NCI-H524 (cell line): ENCODE results near the gene BIN1.
A peak's percentile ranks its signal among the peaks of the same experiment; 100 is the strongest.

ENCODE experiments used
- DNase-seq, 2 experiments: peaks; one replicate each; lab custom pipeline; 2025; lab: John Stamatoyannopoulos, UW

The BIN1 gene, protein sequence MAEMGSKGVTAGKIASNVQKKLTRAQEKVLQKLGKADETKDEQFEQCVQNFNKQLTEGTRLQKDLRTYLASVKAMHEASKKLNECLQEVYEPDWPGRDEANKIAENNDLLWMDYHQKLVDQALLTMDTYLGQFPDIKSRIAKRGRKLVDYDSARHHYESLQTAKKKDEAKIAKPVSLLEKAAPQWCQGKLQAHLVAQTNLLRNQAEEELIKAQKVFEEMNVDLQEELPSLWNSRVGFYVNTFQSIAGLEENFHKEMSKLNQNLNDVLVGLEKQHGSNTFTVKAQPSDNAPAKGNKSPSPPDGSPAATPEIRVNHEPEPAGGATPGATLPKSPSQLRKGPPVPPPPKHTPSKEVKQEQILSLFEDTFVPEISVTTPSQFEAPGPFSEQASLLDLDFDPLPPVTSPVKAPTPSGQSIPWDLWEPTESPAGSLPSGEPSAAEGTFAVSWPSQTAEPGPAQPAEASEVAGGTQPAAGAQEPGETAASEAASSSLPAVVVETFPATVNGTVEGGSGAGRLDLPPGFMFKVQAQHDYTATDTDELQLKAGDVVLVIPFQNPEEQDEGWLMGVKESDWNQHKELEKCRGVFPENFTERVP

DNA sequence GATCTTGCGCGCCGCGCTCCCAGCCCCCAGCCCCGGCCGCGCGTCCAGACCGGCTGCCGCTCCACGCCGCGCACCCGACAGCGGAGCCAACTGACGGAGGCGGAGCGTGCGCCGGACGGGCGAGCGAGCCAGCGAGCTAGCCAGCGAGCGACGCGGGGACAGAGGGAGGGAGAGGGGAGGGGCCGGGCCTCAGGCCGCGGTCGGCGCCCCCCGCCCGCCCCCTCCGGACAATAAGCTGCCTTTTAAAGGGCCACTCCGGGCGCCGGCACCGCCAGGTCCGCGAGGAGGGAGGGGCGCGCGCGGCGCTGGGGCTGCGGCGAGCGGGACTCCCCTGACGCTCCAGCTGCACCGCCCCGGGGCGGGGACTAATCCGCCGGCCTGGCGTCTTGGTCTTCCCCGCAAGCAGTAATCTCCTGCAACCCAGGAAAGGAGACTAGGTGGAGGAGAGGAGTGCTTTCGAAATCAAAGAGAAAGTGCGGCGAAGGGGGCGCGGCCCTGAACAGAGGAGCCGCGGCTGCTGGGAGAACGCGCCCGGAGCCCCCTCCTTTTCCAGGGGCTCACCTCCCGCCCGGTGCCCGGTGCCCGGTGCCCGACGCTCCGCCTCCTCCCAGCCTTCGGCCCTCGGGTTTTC lies at the start of gene BIN1:
BIN1 (minus strand) TSS at position 164 of the 631 bp plus-strand sequence. CDS start 211 bp downstream, outside the sequence.
- DNase-seq: peak; percentile 76 to 79

DNA sequence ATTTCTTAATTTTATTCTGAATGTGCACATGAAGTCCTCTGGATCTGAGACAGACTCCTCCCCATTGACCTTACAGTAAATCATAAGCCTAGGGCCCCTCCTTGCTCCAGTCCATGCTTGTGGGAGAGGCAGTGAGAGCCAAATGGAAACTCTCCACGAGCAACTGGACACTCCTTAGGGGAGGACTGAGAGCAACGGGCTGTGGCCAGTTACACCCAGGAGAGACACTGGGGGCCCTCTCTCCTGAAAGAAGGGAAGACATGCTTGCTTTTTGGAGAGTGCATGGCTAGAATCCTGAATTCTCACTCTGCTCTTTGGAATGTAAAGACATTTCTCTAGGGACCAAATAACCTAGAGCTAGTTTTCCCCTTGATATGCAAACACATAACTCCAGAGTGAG lies 49.0 kb upstream of the BIN1 start:
- no peak for DNase-seq

DNA sequence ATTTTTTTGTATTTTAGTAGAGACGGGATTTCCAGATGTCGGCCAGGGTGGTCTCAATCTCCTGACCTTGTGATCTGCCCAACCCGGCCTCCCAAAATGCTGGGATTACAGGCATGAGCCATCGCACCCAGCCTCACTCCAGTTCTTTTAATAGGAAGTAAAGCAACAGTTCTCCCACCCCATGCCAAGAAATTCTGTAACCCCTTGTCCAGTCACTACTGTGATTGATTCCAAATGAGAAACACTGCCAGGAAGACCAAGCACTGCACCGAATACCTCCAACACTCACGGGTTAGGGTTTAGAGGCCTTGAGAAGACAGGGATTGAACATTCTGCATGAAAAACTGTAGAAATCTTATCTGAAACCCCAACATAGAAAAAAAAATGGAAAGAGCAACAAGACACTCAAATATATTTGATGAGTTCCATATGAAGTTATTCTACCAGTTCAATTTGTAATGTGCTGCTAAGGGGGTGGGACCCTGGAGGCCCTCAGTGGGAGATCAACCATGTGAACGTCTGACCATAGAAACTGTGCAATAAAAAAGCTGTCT lies 48.2 kb upstream of the BIN1 start:
- DNase-seq: no peak

DNA sequence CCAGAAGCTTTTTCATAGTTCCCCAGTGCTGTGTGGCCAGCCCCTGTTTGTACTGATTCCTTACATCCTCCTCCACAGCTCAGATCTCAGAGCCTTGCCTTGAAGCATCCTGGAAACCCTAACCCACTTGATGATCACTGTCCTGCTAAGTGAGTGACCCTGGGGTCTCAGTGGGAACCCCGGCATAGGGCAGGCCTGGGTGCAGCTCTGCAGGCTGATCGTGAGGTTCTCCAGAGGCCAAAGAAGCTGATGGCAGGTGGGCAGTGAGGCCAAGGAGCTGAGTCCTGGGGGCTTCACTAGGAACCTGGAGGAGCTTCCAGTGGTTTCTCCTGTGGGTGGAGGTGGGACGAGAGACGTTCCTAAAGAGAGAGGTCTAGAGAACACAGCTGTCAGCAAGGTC lies 47.4 kb upstream of the BIN1 start:
- DNase-seq: no peak

DNA sequence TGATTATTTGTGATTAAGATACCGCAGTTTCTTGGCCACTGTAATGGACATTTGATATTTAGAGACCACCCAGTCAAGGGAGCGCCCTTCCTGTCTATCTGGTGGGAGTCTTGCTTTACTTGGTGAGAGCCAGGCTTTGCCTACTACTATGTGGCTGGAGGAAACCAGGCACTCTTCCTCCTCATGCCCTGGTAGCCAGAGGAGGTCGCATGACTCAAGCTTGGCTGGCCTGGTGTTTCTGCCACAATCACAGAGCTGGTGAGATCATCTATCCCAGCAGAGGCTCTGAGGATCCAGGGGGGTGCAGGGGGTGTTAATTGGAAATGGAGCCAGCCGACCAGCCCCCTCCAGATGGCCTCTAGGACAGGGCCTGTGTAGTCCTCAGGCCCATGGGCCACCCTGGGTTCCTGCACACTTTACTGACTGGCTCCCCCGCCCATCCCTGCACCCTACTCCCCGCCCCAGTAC lies 46.8 kb upstream of the BIN1 start:
- DNase-seq: no peak

DNA sequence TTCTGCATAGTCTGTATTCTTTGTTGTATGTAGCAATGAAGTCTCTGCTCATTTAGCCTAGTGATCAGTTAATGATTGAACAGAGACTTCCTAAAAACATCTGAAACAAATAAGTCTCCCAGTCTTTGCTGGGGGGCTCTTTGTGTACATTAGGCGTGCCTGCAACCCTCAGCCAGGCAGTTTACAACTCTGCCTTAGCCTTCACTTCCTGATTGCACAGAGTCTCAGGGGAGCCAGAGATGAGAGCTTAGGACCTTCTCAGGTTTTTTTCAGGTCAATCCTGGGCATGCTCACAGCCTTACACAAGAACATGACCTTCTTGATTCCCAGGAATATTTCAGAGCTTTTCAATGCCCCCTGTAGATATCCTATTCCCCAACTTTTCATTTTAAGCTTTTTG lies 44.0 kb upstream of the BIN1 start:
- DNase-seq: no peak

DNA sequence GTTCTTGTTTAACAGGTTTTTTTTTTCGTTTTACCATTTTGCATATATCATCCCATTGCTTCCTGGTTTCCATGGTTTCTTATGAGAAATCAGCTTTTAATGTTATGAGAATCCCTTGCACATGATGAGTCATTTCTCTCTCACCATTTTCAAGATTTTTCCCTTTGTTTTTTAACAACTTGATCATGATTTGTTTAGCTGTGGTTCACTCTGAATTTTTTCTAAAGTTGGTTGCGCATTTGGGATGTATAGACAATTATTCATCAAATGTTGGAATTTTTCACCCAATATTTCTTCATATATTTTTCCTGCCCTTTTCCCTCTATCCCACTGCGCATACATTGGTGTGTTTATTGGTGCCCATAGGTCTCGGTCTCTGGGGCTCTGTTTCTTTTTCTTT lies 42.4 kb upstream of the BIN1 start:
- DNase-seq: no peak

DNA sequence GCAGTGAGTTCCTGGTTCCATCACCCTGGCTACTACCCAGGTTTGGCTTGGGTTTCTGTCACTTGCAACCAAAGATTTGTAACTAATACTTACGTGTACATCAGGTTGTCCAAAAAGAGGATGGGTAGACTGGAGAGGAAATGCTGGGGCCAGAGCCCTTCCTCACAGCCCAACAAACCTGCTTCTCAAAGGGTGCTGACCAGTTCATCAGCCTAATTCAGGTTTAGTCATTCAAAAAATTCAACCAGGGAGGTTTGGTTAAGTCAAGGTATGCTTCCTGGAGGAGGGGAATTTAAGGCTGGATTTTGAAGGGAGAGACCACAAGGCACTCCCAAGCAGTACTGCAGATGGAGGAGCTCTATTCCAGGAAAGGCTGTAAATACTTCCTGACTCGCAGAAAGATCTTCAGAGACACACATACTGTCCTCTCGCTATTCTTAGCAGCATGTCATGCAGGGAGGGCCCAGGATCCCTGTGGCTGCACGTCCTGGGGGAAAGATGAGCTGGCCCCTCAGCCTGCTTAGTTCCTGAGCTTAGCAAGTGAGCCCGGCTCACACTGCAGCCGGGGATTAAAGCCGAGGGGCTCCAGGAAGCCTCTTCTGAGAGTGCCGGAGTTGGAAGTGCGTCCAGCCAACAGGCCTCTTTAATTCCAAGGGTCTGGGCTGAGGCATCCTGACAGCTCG lies 40.0 kb upstream of the BIN1 start:
- no peak for DNase-seq

DNA sequence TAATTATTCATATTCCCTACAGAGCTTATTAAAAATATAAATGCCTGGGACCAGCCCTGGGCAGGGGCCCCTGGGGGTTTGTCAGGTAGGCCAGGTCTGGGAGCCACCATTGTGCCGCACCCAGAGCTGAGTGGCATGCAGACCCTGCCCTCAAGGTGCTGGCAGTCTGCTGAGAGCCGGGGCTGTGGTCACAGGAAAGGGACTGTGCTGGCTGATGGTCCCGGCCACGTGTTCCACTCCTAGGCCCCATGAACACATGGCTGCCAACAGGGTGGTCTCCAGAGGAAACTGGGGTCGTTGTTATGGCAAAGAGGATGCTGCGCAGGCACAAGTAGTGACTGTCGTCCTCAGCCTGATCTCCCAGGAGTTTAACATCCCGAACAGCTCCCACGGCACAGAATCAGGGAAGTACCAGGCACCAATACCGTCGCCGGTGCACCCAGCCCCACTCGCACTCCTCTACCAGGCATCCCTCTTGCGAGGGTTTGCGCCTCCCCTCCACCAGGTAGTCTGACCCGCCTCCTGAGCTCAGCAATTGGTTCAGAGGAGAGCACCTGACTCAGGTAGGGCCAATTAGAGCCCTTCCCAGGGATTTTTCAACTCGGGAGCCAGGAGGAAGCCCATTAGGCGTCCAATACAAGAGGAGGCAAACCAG lies 39.2 kb upstream of the BIN1 start:
- DNase-seq: no peak

DNA sequence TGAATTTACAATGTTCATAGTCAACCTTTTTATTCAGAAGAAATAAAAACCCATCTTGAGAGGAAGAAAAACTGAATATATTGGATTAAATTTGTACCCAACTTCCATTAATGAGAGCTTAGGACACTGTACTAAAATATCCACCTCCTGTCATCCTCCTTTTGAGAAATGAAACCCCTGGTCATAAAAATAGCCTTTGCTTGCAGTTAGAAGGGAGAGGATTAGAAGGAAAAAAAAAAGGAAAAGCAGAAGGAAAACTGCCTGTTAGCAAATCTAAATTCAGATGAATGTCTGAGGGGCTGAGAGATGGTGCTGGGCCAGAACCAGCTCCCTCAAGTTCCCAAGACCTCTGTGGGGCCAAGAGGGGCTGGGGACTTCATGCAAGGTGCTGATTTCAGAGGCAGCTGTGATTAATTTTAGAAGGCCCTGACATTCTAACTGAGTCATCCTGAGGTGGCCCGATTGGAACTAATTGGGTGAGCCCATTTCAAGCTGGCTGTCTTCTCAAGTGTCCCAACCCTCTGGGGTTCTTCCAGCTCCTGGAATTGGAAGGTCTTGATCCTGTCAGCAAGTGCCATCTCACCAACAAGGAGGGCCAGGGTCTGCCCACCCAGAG lies 38.4 kb upstream of the BIN1 start:
- DNase-seq: no peak

DNA sequence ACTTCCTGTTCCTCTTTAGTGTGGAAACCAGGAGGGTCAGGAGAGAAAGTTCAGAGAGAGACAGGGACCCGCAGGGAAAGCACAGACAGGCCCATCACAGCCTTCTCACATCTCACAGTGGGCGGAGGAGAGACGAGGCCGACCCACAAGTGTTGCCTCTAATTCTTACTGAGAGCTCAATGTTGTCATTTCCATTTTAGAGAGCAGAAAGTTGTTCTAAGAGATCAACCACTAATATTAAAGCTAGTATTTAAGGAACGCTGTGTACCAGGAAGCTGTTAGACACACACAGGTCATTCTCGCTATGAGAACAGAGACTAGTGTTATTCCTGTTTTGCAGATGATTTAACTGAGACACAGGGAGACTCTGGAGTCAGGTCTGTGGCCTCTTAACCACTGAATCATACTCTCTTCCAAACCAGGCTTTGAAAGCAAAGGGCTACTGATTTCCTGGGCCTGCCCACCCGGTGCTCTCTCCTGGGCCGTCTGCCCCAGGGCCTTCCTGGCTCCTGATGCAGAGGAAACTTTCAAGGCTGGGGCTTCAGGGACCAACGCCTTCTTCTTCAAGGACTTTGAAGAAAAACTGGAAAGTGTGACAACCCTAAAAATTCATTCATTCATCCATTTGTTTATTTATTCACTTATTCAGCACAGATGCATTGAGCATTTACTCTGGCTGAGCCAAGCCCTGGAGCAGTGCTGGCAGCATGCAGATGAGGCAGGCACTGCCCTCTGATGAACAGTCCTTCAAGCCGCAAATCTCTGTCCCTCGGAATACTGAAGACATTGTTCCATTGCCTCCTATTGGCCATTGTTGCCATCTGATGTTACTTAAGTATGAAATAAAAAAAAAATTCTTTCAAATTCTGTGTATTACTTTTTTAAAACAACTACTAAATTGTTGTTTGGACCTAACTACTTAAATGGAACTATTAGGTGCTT lies 37.2 kb upstream of the BIN1 start:
- DNase-seq: peak in 1 of 2 experiments; percentile 15

DNA sequence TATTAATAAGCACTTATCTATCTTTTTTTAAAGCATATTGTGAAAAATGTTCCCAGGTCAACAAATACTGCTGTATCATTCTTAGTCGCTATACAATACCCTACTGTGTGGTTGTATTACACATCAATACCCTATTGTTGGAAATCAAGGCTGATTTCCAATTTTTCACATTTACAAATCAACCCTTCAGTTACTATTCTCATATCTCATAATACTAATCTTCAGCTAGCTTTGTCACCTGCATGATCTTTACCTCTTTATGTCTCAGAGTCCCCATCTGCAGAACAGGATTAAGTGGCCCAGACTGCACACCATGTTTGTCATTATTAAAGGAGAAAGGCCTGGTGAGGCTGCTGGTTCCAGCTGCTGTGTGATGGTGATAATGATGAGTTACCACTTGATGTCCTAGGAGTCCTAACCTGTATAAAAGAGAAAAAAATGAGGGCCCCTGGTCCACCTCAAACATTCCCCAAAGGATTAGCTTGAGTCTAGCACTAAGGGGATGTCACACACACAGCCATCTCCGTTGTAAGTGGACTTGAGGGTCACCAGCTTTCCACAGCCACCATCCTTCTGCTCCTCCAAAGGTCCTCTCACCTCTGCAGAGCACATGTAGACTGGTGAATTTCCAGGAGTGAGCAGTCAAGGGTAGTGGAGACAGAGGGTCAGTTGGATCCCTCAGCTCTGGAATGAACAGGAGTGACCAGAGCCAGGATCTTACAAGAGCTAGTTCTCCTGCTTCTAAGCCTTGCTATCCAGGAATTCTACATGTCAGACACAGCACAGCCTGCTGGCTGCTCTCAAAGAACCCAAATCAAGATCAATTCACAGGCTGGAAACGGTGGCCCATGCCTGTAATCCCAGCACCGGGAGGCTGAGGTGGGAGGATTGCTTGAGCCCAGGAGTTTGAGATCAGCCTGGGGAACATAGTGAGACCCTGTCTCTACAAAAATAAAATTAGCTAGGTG lies 36.0 kb upstream of the BIN1 start:
- no peak for DNase-seq

DNA sequence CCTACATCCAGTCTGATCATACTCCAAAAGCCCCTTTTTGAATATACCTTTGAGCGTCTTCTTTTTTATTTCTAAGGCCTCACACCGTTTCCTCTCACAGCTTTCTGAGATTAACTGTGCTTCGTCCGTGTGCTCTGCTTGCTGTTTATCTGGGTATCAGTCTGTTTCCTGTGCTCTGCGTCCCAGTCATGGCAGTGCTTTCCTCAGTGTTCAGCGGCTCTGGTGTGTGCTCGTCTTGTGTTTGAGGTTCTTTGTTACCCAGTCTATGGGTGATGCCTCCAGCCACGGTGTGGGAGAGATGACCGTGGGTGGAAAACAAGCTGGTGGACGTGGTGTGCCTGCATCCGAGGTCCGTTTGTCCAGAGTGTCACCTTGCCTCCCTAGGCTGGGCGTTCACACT lies 33.6 kb upstream of the BIN1 start:
- no peak for DNase-seq

DNA sequence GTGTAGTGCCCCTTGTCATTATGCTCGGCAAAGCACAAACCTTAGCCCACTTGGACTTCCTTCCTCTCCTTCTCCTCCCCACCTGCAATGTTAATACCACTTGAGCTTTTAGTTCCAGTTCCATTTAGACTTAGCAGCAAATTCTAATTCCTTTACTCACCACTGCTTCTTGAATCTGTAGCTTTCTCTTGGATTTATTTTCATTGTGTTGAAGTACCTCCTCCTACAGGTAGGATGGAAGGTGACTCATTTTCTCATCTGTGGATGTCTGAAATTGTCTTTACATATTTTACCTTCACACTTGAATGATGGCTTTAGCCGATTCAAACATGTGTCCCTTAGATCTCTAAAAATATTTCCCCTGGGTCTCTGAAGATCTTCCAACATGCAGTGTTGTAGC lies 32.8 kb upstream of the BIN1 start:
- DNase-seq: no peak

DNA sequence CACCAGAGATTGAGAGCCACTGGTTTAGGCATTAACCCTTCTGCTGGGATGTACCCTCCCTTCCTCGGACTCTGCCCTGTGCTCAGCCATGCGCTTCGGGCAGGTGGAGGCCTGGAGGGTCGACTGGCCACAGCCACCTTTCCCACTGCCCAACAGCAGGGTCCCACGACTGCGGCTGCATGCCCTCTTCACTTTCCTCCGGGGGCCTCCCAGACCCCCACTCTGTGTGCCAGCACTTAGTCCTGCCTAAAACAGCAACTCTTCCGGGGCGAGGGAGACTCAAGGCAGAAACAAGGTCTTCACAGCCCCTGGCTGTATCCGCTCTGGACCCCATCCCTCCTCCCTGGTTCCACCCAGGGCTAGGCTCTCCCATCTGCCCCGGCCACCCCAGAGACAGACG lies 31.3 kb upstream of the BIN1 start:
- no peak for DNase-seq

DNA sequence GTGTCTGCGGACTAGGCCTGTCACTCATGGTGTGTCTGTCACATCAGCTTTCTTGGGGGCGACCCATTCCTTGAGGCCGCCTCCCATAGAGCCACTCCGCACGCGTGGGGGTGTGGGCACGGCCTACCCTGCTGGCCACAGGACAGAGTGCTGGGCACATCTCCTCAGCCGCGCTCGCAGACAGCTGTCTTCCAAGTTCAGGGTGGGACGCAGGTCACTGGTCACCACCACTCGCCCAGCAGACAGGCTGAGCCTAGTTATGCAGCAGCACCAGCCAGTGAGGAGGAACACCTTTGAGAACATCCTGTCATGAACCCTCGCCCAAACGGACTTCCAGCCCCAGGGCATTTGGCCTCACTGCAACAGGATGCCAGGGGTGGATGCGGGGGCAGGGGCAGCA lies 30.8 kb upstream of the BIN1 start:
- DNase-seq: no peak

DNA sequence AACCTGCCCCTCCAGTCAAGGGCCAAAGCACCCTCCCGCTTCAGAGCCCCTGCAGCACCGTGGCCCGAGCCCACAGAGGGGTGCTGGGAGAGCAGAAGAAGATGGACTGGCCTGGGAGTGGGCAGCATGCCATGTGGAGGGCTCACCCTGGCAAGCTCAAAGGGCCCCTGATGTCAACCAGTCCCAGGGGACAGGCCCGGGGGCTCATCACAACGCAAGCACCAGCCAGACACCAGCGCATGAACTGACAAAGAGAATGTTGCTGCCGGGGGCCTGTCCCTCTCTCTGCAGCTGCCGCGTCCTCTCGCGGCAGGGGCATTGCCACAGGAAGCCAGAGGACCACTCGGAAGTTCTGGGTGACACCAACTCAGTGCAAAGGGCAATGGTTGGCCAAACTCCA lies 30.3 kb upstream of the BIN1 start:
- DNase-seq: no peak

DNA sequence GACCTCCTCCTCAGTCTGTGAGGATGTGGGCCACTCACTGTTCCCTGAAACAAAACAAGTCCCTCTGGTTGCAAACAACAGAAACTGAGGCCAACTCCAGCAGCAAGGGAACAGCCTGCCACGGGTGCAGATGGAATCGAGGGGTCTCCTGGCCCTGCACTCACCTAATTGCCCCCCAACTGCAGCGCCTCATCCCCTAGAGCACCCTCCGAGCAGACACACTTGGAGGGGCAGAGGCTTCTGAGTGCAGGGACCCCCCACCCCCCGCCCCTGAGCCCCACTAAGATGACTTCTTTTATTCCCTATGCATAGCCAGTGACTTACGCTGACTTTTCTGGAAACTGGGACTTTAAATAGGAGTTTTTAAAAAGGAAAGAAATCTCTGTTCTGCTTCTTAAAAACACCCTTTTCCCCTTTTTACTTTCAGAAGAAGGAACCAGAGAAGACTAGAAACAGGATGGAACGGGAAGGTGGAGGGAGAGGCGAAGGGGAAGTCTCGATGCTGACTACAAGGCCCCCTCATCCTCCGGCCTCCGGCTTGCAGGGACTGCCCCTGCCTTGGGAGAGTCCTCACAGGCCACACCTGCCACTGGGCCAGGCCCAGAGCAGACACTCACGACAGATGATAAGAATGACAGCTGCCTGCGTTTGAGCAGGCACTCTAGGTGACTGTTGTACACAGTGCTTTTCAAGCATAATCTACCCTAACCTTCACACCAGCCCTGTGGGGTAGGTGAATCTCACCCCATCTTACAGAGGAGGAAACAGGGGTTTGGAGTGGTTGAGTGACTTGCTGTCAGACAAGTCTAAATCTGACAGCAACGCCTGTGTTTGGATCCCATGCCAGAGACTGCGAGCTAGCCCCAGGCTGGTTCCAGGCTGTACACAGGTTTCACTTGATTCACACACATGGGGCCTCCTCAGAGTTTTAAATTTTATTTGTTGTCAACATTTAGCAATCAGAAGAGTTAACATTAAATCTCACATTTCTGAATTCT lies 28.2 kb upstream of the BIN1 start:
- peak; percentile 28 to 77 for DNase-seq
